Fibroblast of villous mesenchyme (primary cell): ENCODE results near the gene KIAA0586. TPM values are rescaled to one million over a fixed set of nuclear protein-coding genes. Genes with fewer than 3 reads are reported as not detected.

Experiments
- DNase-seq: peaks from one replicate; pipeline ENCODE4 v3.0.0-alpha.2; 2010; ENCODE audit warnings: low read depth
- H3K4me3 ChIP-seq: 2 replicates; pipeline ENCODE4 v1.5.1; 2011; ENCODE audit warnings: low read depth, mild to moderate bottlenecking, low read length
- CTCF ChIP-seq: IDR thresholded peaks from 2 replicates; pipeline ENCODE4 v1.5.1; 2012; ENCODE audit warnings: low read depth, mild to moderate bottlenecking, low read length; ENCODE audit not compliant: insufficient read depth
- total RNA-seq: library from RNA; depleted of rRNA; stranded (reverse); fragments of >200 nt; gene quantifications from 2 replicates; pipeline ENCODE4 v1.2.3, GENCODE V29; 2012

The KIAA0586 gene
- total RNA-seq = 23.2 and 30.2 TPM in 2 replicates

GRCh38 chr14:58427281-58428117 is at the start of gene KIAA0586, which contains the start of gene TIMM9:
KIAA0586 (plus strand) TSS chr14:58427719; CDS start chr14:58428265, 546 bp downstream.
TIMM9 (minus strand) TSS chr14:58427531; CDS start chr14:58411945, 15,586 bp downstream.
- DNase-seq = peak; percentile 99
- TF ChIP-seq CTCF = no peak
- H3K4me3 ChIP-seq = peak within 1 kb of the TSS; percentile 80

GRCh38 chr14:58390830-58391229 is 36.7 kb upstream of the KIAA0586 start:
- no peak overlapping the region for H3K4me3 ChIP-seq
- no peak for DNase-seq
- TF ChIP-seq CTCF = no peak

GRCh38 chr14:58395562-58395811 is 32.0 kb upstream of the KIAA0586 start:
- no peak for DNase-seq
- TF ChIP-seq CTCF = no peak

GRCh38 chr14:58395812-58396788 is 31.4 kb upstream of the KIAA0586 start, which contains the start of gene TOMM20L:
TOMM20L (plus strand) TSS chr14:58395930; CDS start chr14:58395958, 28 bp downstream.
- DNase-seq = peak; percentile 51
- peak within 1 kb of the TSS; percentile 59 for H3K4me3 ChIP-seq
- peak; percentile 44 for TF ChIP-seq CTCF

More at GRCh38 chr14:58395562-58395811, 32.0 kb upstream of the KIAA0586 start:
- peak overlapping the region; percentile 59 for H3K4me3 ChIP-seq

- no peak for TF ChIP-seq CTCF
- DNase-seq = no peak
- H3K4me3 ChIP-seq = no peak overlapping the region
These were observed 30.4 kb upstream of the KIAA0586 start for GRCh38 chr14:58397156-58397555.

GRCh38 chr14:58398495-58398894 is 29.0 kb upstream of the KIAA0586 start:
- DNase-seq = no peak
- no peak for TF ChIP-seq CTCF
- no peak overlapping the region for H3K4me3 ChIP-seq
